Heart left ventricle (tissue), 16 donors: ENCODE results near the gene NINL. TPM values are rescaled to one million over a fixed set of nuclear protein-coding genes. Genes with fewer than 3 reads are reported as not detected.

Experiments
- ATAC-seq, 4 donors: fragments of 200-7000 bp; cut with Tn5 transposase; one replicate each; pipeline ENCODE4 v1.9.1; 2020 to 2022; ENCODE audit warnings: moderate library complexity in 4 of 4, mild to moderate bottlenecking in 3 of 4, moderate number of reproducible peaks in 1 of 4
- DNase-seq, 5 donors: peaks; one replicate each; pipeline ENCODE4 v3.0.0-alpha.2; 2020
- H3K27ac ChIP-seq, 12 donors: fragments of 200-600 bp; sonication (generic) in 4 of 12; one replicate each; pipeline versions ENCODE4 v1.5.0 to v1.8.0; 2016 to 2022; ENCODE audit warnings: mild to moderate bottlenecking in 2 of 12
- H3K27me3 ChIP-seq, 9 donors: fragments of 200-600 bp; sonication (generic) in 2 of 9; one replicate each; pipeline versions ENCODE4 v1.5.1 to v1.8.0; 2016 to 2022; ENCODE audit warnings: mild to moderate bottlenecking in 3 of 9
- H3K36me3 ChIP-seq, 9 donors: fragments of 200-600 bp; sonication (generic) in 2 of 9; one replicate each; pipeline versions ENCODE4 v1.5.0 to v1.8.0; 2018 to 2022; ENCODE audit warnings: mild to moderate bottlenecking in 2 of 9
- H3K4me1 ChIP-seq, 12 donors: fragments of 200-600 bp; sonication (generic) in 4 of 12; one replicate each; pipeline versions ENCODE4 v1.5.0 to v1.8.0; 2016 to 2022; ENCODE audit warnings: mild to moderate bottlenecking in 3 of 12
- H3K4me3 ChIP-seq, 12 donors: fragments of 200-600 bp; sonication (generic) in 4 of 12; one replicate each; pipeline versions ENCODE4 v1.5.0 to v1.8.0; 2017 to 2022; ENCODE audit warnings: mild to moderate bottlenecking in 9 of 12, moderate library complexity in 4 of 12
- H3K9me3 ChIP-seq, 12 donors: fragments of 200-600 bp; sonication (generic) in 4 of 12; one replicate each; pipeline versions ENCODE4 v1.5.0 to v1.8.0; 2016 to 2022; ENCODE audit warnings: mild to moderate bottlenecking in 1 of 12
- CTCF ChIP-seq, 12 donors: fragments of 200-600 bp; sonication (generic) in 4 of 12; IDR thresholded peaks; one replicate each; pipeline versions ENCODE4 v1.5.0 to v1.8.0; 2018 to 2022; ENCODE audit warnings: antibody characterized with exemption in 12 of 12, mild to moderate bottlenecking in 5 of 12
- POLR2A ChIP-seq, 2 donors: fragments of 450-650 bp; IDR thresholded peaks; one replicate each; pipeline ENCODE4 v1.6.1; 2017; ENCODE audit warnings: antibody characterized with exemption in 2 of 2, mild to moderate bottlenecking in 2 of 2, moderate library complexity in 2 of 2
- WGBS, 4 donors: extraction: QIAGEN DNeasy Blood & Tissue Kit in 2 of 4; methylation state at CpG; one replicate each; pipeline versions ENCODE4 v1.1.5 to v1.1.7; 2013 to 2018; 5-methylcytosine and 5-hydroxymethylcytosine counted together
- intact Hi-C, 10 donors: fragments of 100-400 bp; cut with DNase I; formaldehyde crosslinking; loops; one replicate each; pipeline versions ENCODE4 v1.11.1 to v1.14.2; 2022
- polyA plus RNA-seq, 2 donors: library from polyadenylated mRNA; stranded (reverse); fragments of 200-250 nt; gene quantifications; one replicate each; pipeline ENCODE4 v1.2.3, GENCODE V29; 2013
- total RNA-seq, 9 donors: library from RNA; depleted of rRNA in 2 of 9; stranded (reverse); fragments of >200 nt in 2 of 9; fragmentation: NEBNext Ultra II Directional in 3 of 9; extraction: Animal tissue kit (Norgen Biotek cat#: 25700) in 3 of 9; gene quantifications; one replicate each; pipeline versions ENCODE4 v1.1.0 to v1.2.4, GENCODE V29; 2016 to 2023
- donor health status: ischemic (EF 13 %, LVEDD 7.1; RV severe dilation, severe dysfunction).
- donor health status: healthy with polysubstance abuse.
- donor health status: DM: no; HTN: yes; CAD: no.
- donor health status: DM: no; HTN: no; CAD: no.
- donor health status: ischemic (EF 25% LVEDD 6.9; RV normal size, moderate dysfunction).
- donor health status: ischemic (EF 25% LVEDD 5.7; RV mildly dilated, moderate dysfunction).
- donor health status: healthy.
- donor health status: DM: yes; HTN: yes; CAD: no.
- donor health status: ischemic (EF 35%, LVEDD 5.7; RV mildly dilated, moderate dysfunction).
- donor health status: nonischemic (EF 11% LVEDD 7.7; RV severe dilation, severe dysfunction).
- donor health status: DM: yes; HTN: yes; CAD: no.
- donor health status: PGD.
- donor health status: ischemic (EF 29% LVEDD 5.4; RV normal size, mild dysfunction).
- donor health status: nonischemic (EF 23%, LVEDD 6.1; RV moderate dilation, normal function).

Gene NINL
- total and polyA plus RNA-seq, 11 donors, result 0.78 to 7.1 (median 2.9) TPM

- WGBS, 4 donors, result 94 to 96% (median 95%) methylated on average over 10 of the region's 10 CpGs
- no peak for TF ChIP-seq CTCF (IDR thresholded peaks at IDR 0.05)
- TF ChIP-seq POLR2A (IDR thresholded peaks at IDR 0.05), result no peak
- Histone ChIP-seq H3K4me1 (no peaks in the 10 kb centered on the region), H3K36me3 (peaks cover 0 to 40% (median 5%) of the 10 kb centered on the region in 9 donors), H3K27me3 (no peaks in the 10 kb centered on the region), H3K27ac (no peak overlapping the region), H3K9me3 (peaks cover 0 to 27% (median 18%) of the 10 kb centered on the region in 12 donors), H3K4me3 (no peak overlapping the region)
- DNase-seq (no peak), ATAC-seq (no peak)
- intact Hi-C loops, result no loop called here
Measured at GRCh38 chr20:25511183-25511582, 74.1 kb downstream of the NINL start.

GRCh38 chr20:25510721-25511120, 74.6 kb downstream of the NINL start:
- intact Hi-C loops, result no loop called here
- Histone ChIP-seq H3K4me1 (no peaks in the 10 kb centered on the region), H3K27ac (no peak overlapping the region), H3K36me3 (peaks cover 0 to 36% (median 5%) of the 10 kb centered on the region in 9 donors), H3K4me3 (no peak overlapping the region), H3K9me3 (peaks cover 0 to 24% (median 18%) of the 10 kb centered on the region in 12 donors), H3K27me3 (no peaks in the 10 kb centered on the region)
- WGBS, 4 donors, result 84 to 90% (median 89%) methylated on average over 4 to 7 of the region's 7 CpGs
- TF ChIP-seq POLR2A (IDR thresholded peaks at IDR 0.05) (no peak), CTCF (IDR thresholded peaks at IDR 0.05) (no peak)
- DNase-seq (no peak), ATAC-seq (no peak)

GRCh38 chr20:25510202-25510601, 75.1 kb downstream of the NINL start:
- ATAC-seq, result no peak

GRCh38 chr20:25509084-25509483, 76.2 kb downstream of the NINL start:
- no peak overlapping the region for H3K4me3 ChIP-seq
- no peak for ATAC-seq
- no peaks in the 10 kb centered on the region for H3K27me3 ChIP-seq
- 91 to 98% (median 97%) methylated on average over 5 of the region's 5 CpGs for WGBS, 4 donors
- intact Hi-C loops, result loop anchor here in 1 of 10 donors (10.0 kb wide), 1 partner anchor 64 kb away; no protein-coding TSS in a partner anchor
- TF ChIP-seq POLR2A (IDR thresholded peaks at IDR 0.05) (no peak), CTCF (IDR thresholded peaks at IDR 0.05) (no peak)
- peaks cover 0 to 8% (median 2%) of the 10 kb centered on the region in 12 donors for H3K9me3 ChIP-seq
- H3K36me3 ChIP-seq, result peaks cover 0 to 33% (median 5%) of the 10 kb centered on the region in 9 donors
- no peaks in the 10 kb centered on the region for H3K4me1 ChIP-seq
- no peak overlapping the region for H3K27ac ChIP-seq
- no peak for DNase-seq

More at GRCh38 chr20:25510202-25510601, 75.1 kb downstream of the NINL start:
- intact Hi-C loops, result no loop called here
- Histone ChIP-seq H3K27me3 (no peaks in the 10 kb centered on the region), H3K9me3 (peaks cover 0 to 19% (median 13%) of the 10 kb centered on the region in 12 donors), H3K4me3 (no peak overlapping the region), H3K36me3 (peaks cover 0 to 33% (median 5%) of the 10 kb centered on the region in 9 donors), H3K27ac (no peak overlapping the region), H3K4me1 (no peaks in the 10 kb centered on the region)
- TF ChIP-seq CTCF (IDR thresholded peaks at IDR 0.05), result no peak
- no peak for TF ChIP-seq POLR2A (IDR thresholded peaks at IDR 0.05)
- no peak for DNase-seq
- WGBS, 4 donors, result 94 to 100% (median 96%) methylated on average over 4 to 8 of the region's 8 CpGs
